Trophoblast cell (in vitro differentiated cells and primary cell): ENCODE results near the gene CLCN5.

Experiments
- DNase-seq, 2 donors: peaks; one replicate each; pipeline ENCODE4 v3.0.0-alpha.2; 2016
- H2AFZ ChIP-seq: 2 replicates; pipeline ENCODE4 v1.6.1; 2013; ENCODE audit warnings: low read length, moderate library complexity, mild to moderate bottlenecking; ENCODE audit not compliant: insufficient read depth, poor library complexity
- H2AK5ac ChIP-seq: 2 replicates; pipeline ENCODE4 v1.6.1; 2013; ENCODE audit warnings: mild to moderate bottlenecking, low read length
- H2BK120ac ChIP-seq: 2 replicates; pipeline ENCODE4 v1.6.1; 2013; ENCODE audit warnings: low read length, mild to moderate bottlenecking, moderate library complexity; ENCODE audit not compliant: insufficient read depth, poor library complexity
- H2BK12ac ChIP-seq: 2 replicates; pipeline ENCODE4 v1.6.1; 2013; ENCODE audit warnings: mild to moderate bottlenecking, low read length, moderate library complexity
- H2BK5ac ChIP-seq: 2 replicates; pipeline ENCODE4 v1.6.1; 2013; ENCODE audit warnings: low read length, low read depth, moderate library complexity, mild to moderate bottlenecking; ENCODE audit not compliant: poor library complexity
- H3K14ac ChIP-seq: 2 replicates; pipeline ENCODE4 v1.6.1; 2013; ENCODE audit warnings: mild to moderate bottlenecking, low read length
- H3K18ac ChIP-seq: 2 replicates; pipeline ENCODE4 v1.6.1; 2013; ENCODE audit warnings: mild to moderate bottlenecking, low read length
- H3K23ac ChIP-seq: 2 replicates; pipeline ENCODE4 v1.6.1; 2013; ENCODE audit warnings: low read length
- H3K27ac ChIP-seq: 2 replicates; pipeline ENCODE4 v1.5.1; 2013; ENCODE audit warnings: low read depth, mild to moderate bottlenecking, inconsistent platforms, low read length, moderate library complexity
- H3K27me3 ChIP-seq: 2 replicates; pipeline ENCODE4 v1.6.1; 2013; ENCODE audit warnings: inconsistent platforms, mild to moderate bottlenecking, low read length, moderate library complexity; ENCODE audit not compliant: insufficient read depth
- H3K36me3 ChIP-seq, 2 experiments: 1 replicate in 1 of 2; 2 replicates in 1 of 2; pipeline ENCODE4 v1.6.1; 2013; ENCODE audit warnings: low read length in 2 of 2, mild to moderate bottlenecking in 2 of 2, moderate library complexity in 1 of 2; ENCODE audit not compliant: insufficient read depth in 2 of 2, control insufficient read depth in 1 of 2
- H3K4ac ChIP-seq: 2 replicates; pipeline ENCODE4 v1.6.1; 2013; ENCODE audit warnings: low read depth, mild to moderate bottlenecking, low read length, moderate library complexity
- H3K4me1 ChIP-seq, 2 experiments: 1 replicate in 1 of 2; 2 replicates in 1 of 2; pipeline ENCODE4 v1.6.1; 2013; ENCODE audit warnings: low read length in 2 of 2, mild to moderate bottlenecking in 2 of 2, moderate library complexity in 1 of 2; ENCODE audit not compliant: insufficient read depth in 2 of 2, control insufficient read depth in 1 of 2
- H3K4me2 ChIP-seq: 2 replicates; pipeline ENCODE4 v1.6.1; 2013; ENCODE audit warnings: inconsistent platforms, mild to moderate bottlenecking, low read length, moderate library complexity
- H3K4me3 ChIP-seq: 2 replicates; pipeline ENCODE4 v1.5.1; 2013; ENCODE audit warnings: mild to moderate bottlenecking, low read depth, low read length, inconsistent platforms
- H3K79me1 ChIP-seq: one replicate; pipeline ENCODE4 v1.6.1; 2013; ENCODE audit warnings: low read length
- H3K79me2 ChIP-seq: 2 replicates; pipeline ENCODE4 v1.6.1; 2013; ENCODE audit warnings: low read length, mild to moderate bottlenecking; ENCODE audit not compliant: control insufficient read depth, insufficient read depth, poor library complexity
- H3K9ac ChIP-seq: 2 replicates; pipeline ENCODE4 v1.6.1; 2013; ENCODE audit warnings: mild to moderate bottlenecking, low read length
- H3K9me3 ChIP-seq: 2 replicates; pipeline ENCODE4 v1.6.1; 2013; ENCODE audit warnings: low read depth, mild to moderate bottlenecking, control low read depth, inconsistent platforms, low read length; ENCODE audit not compliant: insufficient read depth
- H4K12ac ChIP-seq: 2 replicates; pipeline ENCODE4 v1.6.1; 2013; ENCODE audit warnings: low read depth, mild to moderate bottlenecking, low read length, moderate library complexity
- H4K8ac ChIP-seq: 2 replicates; pipeline ENCODE4 v1.6.1; 2013; ENCODE audit warnings: low read depth, mild to moderate bottlenecking, low read length, moderate library complexity
- H4K91ac ChIP-seq: one replicate; pipeline ENCODE4 v1.6.1; 2013; ENCODE audit warnings: low read depth, mild to moderate bottlenecking, low read length, moderate library complexity
- WGBS: extraction: QIAGEN DNeasy Blood & Tissue Kit; methylation state at CpG from one replicate; pipeline ENCODE4 v1.1.7; 2013; ENCODE audit warnings: missing lambda C conversion rate; ENCODE audit not compliant: insufficient read length, insufficient coverage; ENCODE audit errors: extremely low coverage; 5-methylcytosine and 5-hydroxymethylcytosine counted together

The CLCN5 gene

GRCh38 chrX:50099331-50099730 lies 176.9 kb downstream of the CLCN5 start:
- Histone ChIP-seq H4K91ac (peak overlapping the region; percentile 18), H2BK5ac (no peak overlapping the region), H3K79me1 (peaks cover 10% of the 10 kb centered on the region), H4K8ac (no peak overlapping the region), H2BK120ac (no peak overlapping the region), H3K79me2 (no peaks in the 10 kb centered on the region), H3K27me3 (no peaks in the 10 kb centered on the region), H2BK12ac (no peak overlapping the region), H2AFZ (no peak overlapping the region), H3K14ac (no peak overlapping the region), H3K23ac (no peak overlapping the region), H3K4ac (no peak overlapping the region), H2AK5ac (no peak overlapping the region), H3K4me2 (no peak overlapping the region), H4K12ac (no peak overlapping the region), H3K9me3 (no peaks in the 10 kb centered on the region), H3K18ac (no peak overlapping the region), H3K4me3 (no peak overlapping the region), H3K36me3 (peaks cover 0 to 1% of the 10 kb centered on the region in 2 experiments), H3K4me1 (peaks cover 0 to 4% of the 10 kb centered on the region in 2 experiments), H3K27ac (peak overlapping the region; percentile 17), H3K9ac (no peak overlapping the region)
- no peak for DNase-seq
- WGBS = no CpG with 5 or more reads among the region's 4 CpGs

GRCh38 chrX:50100188-50100587 lies 177.8 kb downstream of the CLCN5 start:
- no peak overlapping the region for H2AK5ac ChIP-seq
- H3K79me1 ChIP-seq = peaks cover 10% of the 10 kb centered on the region
- H4K12ac ChIP-seq = no peak overlapping the region
- H3K14ac ChIP-seq = no peak overlapping the region
- no peak overlapping the region for H3K23ac ChIP-seq
- no peak overlapping the region for H2BK5ac ChIP-seq
- peaks cover 0 to 4% of the 10 kb centered on the region in 2 experiments for H3K4me1 ChIP-seq
- no peak overlapping the region for H3K9ac ChIP-seq
- no peak overlapping the region for H4K91ac ChIP-seq
- H2AFZ ChIP-seq = no peak overlapping the region
- H4K8ac ChIP-seq = no peak overlapping the region
- H2BK120ac ChIP-seq = no peak overlapping the region
- no peak overlapping the region for H3K4ac ChIP-seq
- peak in 1 of 2 donors; percentile 40 for DNase-seq
- no peak overlapping the region for H2BK12ac ChIP-seq
- H3K27ac ChIP-seq = peak overlapping the region; percentile 17
- H3K79me2 ChIP-seq = no peaks in the 10 kb centered on the region
- WGBS = no CpG with 5 or more reads among the region's 3 CpGs
- H3K18ac ChIP-seq = no peak overlapping the region
- peaks cover 0 to 1% of the 10 kb centered on the region in 2 experiments for H3K36me3 ChIP-seq
- H3K27me3 ChIP-seq = no peaks in the 10 kb centered on the region
- H3K4me2 ChIP-seq = no peak overlapping the region
- no peaks in the 10 kb centered on the region for H3K9me3 ChIP-seq
- no peak overlapping the region for H3K4me3 ChIP-seq

GRCh38 chrX:50103176-50103575 lies 180.8 kb downstream of the CLCN5 start:
- Histone ChIP-seq H2BK120ac (peak overlapping the region; percentile 62), H3K14ac (no peak overlapping the region), H3K9me3 (no peaks in the 10 kb centered on the region), H4K12ac (no peak overlapping the region), H3K18ac (no peak overlapping the region), H3K79me2 (no peaks in the 10 kb centered on the region), H2AK5ac (no peak overlapping the region), H3K9ac (no peak overlapping the region), H4K8ac (no peak overlapping the region), H2AFZ (no peak overlapping the region), H3K4me2 (no peak overlapping the region), H3K23ac (no peak overlapping the region), H2BK12ac (peak overlapping the region; percentile 65), H3K36me3 (peaks cover 0 to 1% of the 10 kb centered on the region in 2 experiments), H3K27ac (no peak overlapping the region), H3K27me3 (no peaks in the 10 kb centered on the region), H3K79me1 (peaks cover 11% of the 10 kb centered on the region), H3K4me3 (no peak overlapping the region), H4K91ac (peak overlapping the region; percentile 18), H3K4ac (no peak overlapping the region), H2BK5ac (no peak overlapping the region), H3K4me1 (peaks cover 0 to 3% of the 10 kb centered on the region in 2 experiments)
- WGBS = no CpG with 5 or more reads among the region's 1 CpG
- no peak for DNase-seq

GRCh38 chrX:50103866-50104566 lies 181.6 kb downstream of the CLCN5 start:
- Histone ChIP-seq H3K23ac (no peak overlapping the region), H2AK5ac (no peak overlapping the region), H3K36me3 (peaks cover 0 to 1% of the 10 kb centered on the region in 2 experiments), H2BK12ac (peak overlapping the region; percentile 13), H2BK120ac (no peak overlapping the region), H3K27ac (no peak overlapping the region), H3K27me3 (no peaks in the 10 kb centered on the region), H3K9ac (no peak overlapping the region), H4K12ac (no peak overlapping the region), H3K4me2 (no peak overlapping the region), H3K14ac (no peak overlapping the region), H3K79me1 (peaks cover 11% of the 10 kb centered on the region), H3K4me1 (peaks cover 0 to 2% of the 10 kb centered on the region in 2 experiments), H3K4ac (no peak overlapping the region), H3K9me3 (no peaks in the 10 kb centered on the region), H3K18ac (no peak overlapping the region), H4K8ac (no peak overlapping the region), H2AFZ (no peak overlapping the region), H3K79me2 (no peaks in the 10 kb centered on the region), H2BK5ac (no peak overlapping the region), H3K4me3 (no peak overlapping the region), H4K91ac (peak overlapping the region; percentile 35)
- DNase-seq = no peak
- WGBS = no CpG with 5 or more reads among the region's 5 CpGs
